ENCODE data around the gene MED28.
"Not testable (repeated sequence)": the region's sequence is repeated elsewhere in the genome, so short reads cannot be mapped to it uniquely, and the experiment has no call there.

The MED28 gene

DNA sequence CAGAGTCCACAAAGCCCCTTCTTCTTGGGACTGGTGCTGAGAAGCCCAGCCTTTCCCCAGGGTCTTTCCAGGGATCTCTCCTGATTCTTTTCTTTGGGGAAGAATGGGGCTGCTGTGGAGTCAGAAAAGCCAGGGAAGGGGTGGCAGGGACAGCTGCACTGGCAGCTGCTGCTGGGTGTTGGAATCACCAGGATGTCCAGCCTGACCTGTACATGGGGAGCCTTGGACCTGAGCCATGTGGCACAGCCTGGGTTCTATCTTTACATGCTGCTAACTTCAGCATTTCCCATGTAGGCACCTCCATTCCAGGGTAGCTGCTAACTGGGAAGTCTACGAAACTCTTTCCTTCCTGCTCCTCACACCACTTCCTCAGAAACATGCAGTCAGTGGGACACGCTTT, 36.0 kb downstream of the MED28 start:
- Histone ChIP-seq H3K36me3 (ENCODE audit: control insufficient read depth, insufficient read depth, low read length) (no peaks in the 10 kb centered on the region), H3K9ac (ENCODE audit: low read depth, low read length) (no peak overlapping the region), H3K9me3 (ENCODE audit: control insufficient read depth, insufficient read depth, low read length) (no peaks in the 10 kb centered on the region), H3K4me1 (ENCODE audit: control insufficient read depth, insufficient read depth, low read length) (no peaks in the 10 kb centered on the region), H3K27me3 (ENCODE audit: control insufficient read depth, insufficient read depth, low read length) (no peaks in the 10 kb centered on the region), H3K4me3 (ENCODE audit: low read depth, low read length) (no peak overlapping the region)

DNA sequence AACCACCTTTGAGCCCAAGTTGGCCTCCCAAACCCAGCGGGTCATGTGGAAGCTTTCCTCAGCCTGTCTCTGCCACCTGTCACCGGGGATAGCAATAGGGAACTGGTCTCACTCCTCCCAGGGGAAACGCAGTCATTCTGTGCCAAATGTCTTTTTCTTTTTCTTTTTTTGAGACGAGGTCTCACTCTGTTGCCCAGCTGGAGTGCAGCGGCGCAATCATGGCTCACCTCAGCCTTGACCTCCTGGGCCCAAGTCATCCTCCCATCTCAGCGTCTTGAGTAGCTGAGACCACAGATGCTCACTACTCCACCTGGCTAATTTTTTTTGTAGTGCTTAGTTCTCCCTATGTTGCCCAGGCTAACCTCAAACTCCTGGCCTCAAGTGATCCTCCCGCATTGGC, 40.3 kb downstream of the MED28 start:
- H3K36me3 ChIP-seq (ENCODE audit: control insufficient read depth, insufficient read depth, low read length): no peaks in the 10 kb centered on the region
- H3K9ac ChIP-seq (ENCODE audit: low read depth, low read length): no peak overlapping the region
- H3K9me3 ChIP-seq (ENCODE audit: control insufficient read depth, insufficient read depth, low read length): no peaks in the 10 kb centered on the region
- H3K27me3 ChIP-seq (ENCODE audit: control insufficient read depth, insufficient read depth, low read length): no peaks in the 10 kb centered on the region
- H3K4me3 ChIP-seq (ENCODE audit: low read depth, low read length): no peak overlapping the region
- H3K4me1 ChIP-seq (ENCODE audit: control insufficient read depth, insufficient read depth, low read length): no peaks in the 10 kb centered on the region

DNA sequence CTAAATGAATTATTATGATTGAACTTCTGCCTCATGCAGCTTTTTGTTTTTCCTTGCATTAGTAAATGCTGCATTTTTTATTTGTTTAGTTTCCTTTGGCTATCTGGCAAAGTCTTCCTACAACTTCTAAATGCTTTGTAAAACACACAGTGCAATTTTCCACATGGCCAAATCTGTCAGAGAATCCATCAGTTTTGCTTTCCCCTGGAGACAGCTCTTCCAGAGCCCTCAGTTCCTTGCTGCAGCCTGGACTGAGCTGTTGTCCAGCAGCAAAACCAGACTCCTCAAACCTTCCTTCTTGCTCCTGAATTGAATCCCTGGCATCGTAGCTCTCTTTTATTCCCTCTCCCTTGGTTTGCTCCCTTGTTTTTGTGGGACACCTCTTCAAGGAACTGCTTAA, 42.6 kb downstream of the MED28 start:
- no peak overlapping the region for H3K4me3 ChIP-seq (ENCODE audit: low read depth, low read length)
- H3K4me1 ChIP-seq (ENCODE audit: control insufficient read depth, insufficient read depth, low read length): no peaks in the 10 kb centered on the region
- no peaks in the 10 kb centered on the region for H3K27me3 ChIP-seq (ENCODE audit: control insufficient read depth, insufficient read depth, low read length)
- no peaks in the 10 kb centered on the region for H3K36me3 ChIP-seq (ENCODE audit: control insufficient read depth, insufficient read depth, low read length)
- H3K9ac ChIP-seq (ENCODE audit: low read depth, low read length): no peak overlapping the region
- H3K9me3 ChIP-seq (ENCODE audit: control insufficient read depth, insufficient read depth, low read length): no peaks in the 10 kb centered on the region

DNA sequence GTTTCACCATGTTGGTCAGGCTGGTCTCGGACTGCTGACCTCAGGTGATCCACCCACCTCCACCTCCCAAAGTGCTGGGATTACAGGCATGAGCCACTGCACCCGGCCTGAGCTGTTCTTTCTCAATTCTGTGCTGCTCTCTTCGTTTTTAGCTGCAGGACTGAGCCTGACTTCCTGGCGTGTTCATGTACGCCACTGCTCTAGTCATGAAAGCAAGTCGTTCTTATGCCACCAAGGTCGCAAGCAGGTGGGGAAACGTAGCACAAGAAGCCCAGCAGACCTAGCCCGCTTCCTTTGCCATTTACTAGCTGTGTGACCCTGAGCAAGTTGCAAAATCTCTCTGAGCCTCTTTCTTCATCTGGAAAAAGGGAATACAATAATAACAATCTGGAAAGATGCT, 43.4 kb downstream of the MED28 start:
- H3K4me1 ChIP-seq (ENCODE audit: control insufficient read depth, insufficient read depth, low read length): no peaks in the 10 kb centered on the region
- H3K4me3 ChIP-seq (ENCODE audit: low read depth, low read length): no peak overlapping the region
- no peaks in the 10 kb centered on the region for H3K9me3 ChIP-seq (ENCODE audit: control insufficient read depth, insufficient read depth, low read length)
- no peaks in the 10 kb centered on the region for H3K27me3 ChIP-seq (ENCODE audit: control insufficient read depth, insufficient read depth, low read length)
- H3K9ac ChIP-seq (ENCODE audit: low read depth, low read length): no peak overlapping the region
- H3K36me3 ChIP-seq (ENCODE audit: control insufficient read depth, insufficient read depth, low read length): no peaks in the 10 kb centered on the region

DNA sequence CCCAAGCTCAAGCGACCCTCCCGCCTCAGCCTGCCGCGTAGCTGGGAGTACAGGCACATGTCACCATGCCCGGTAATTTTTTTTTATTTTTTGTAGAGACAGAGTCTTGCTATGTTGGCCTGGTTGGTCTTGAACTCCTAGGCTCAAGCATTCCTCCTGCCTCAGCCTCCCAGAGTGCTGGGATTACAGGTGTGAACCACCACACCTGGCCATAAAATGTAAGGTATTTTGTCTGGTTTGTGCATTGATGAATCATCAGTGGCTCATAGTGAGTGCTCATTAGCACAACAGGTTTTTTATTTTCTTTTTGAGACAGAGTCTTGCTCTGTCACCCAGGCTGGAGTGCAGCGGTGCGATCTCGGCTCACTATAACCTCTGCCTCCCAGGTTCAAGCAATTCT, 44.8 kb downstream of the MED28 start:
- H3K9me3 ChIP-seq (ENCODE audit: control insufficient read depth, insufficient read depth, low read length); H3K36me3 ChIP-seq (ENCODE audit: control insufficient read depth, insufficient read depth, low read length); H3K27me3 ChIP-seq (ENCODE audit: control insufficient read depth, insufficient read depth, low read length); H3K9ac ChIP-seq (ENCODE audit: low read depth, low read length); H3K4me1 ChIP-seq (ENCODE audit: control insufficient read depth, insufficient read depth, low read length); H3K4me3 ChIP-seq (ENCODE audit: low read depth, low read length): not testable (repeated sequence)

DNA sequence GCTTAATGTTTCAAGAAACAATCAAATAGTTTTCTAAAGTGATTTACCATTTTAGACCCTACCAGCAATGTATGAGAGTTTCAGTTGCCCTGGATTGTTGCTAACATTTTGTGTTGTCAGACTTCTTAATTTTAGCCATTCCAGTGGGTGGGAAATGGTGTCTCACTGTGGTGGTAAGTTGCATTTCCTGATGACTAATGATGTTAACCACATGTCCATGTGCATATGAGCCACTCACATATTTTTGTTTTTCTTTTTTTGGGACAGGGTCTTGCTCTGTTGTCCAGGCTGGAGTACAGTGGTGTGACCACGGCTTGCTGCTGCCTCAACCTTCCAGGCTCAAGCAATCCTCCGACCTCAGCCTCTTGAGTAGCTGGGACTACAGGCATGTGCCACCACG, 48.3 kb downstream of the MED28 start:
- H3K27me3 ChIP-seq (ENCODE audit: control insufficient read depth, insufficient read depth, low read length): no peaks in the 10 kb centered on the region
- H3K9me3 ChIP-seq (ENCODE audit: control insufficient read depth, insufficient read depth, low read length): no peaks in the 10 kb centered on the region
- H3K4me1 ChIP-seq (ENCODE audit: control insufficient read depth, insufficient read depth, low read length): no peaks in the 10 kb centered on the region
- no peak overlapping the region for H3K9ac ChIP-seq (ENCODE audit: low read depth, low read length)
- no peaks in the 10 kb centered on the region for H3K36me3 ChIP-seq (ENCODE audit: control insufficient read depth, insufficient read depth, low read length)
- no peak overlapping the region for H3K4me3 ChIP-seq (ENCODE audit: low read depth, low read length)

DNA sequence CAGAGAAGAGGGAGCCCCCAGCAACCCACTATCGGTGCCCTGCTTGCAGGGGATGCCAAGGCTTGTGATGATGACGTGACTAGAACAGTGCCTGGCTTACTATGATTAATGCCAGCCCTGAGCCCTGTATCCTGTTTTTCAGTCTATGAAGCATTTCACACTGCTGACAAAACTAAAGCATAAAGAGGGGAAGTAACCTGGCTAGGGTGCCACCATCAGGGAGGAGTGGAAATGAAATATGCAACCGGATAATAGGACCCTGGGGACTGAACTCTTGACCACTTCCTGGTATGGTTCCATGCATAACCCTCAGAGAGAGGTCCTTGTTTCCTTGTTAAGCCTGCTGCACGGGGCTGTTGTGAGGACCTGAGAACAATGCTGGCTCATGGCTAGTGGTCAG, 50.3 kb downstream of the MED28 start:
- Histone ChIP-seq H3K4me3 (ENCODE audit: low read depth, low read length) (no peak overlapping the region), H3K27me3 (ENCODE audit: control insufficient read depth, insufficient read depth, low read length) (no peaks in the 10 kb centered on the region)

DNA sequence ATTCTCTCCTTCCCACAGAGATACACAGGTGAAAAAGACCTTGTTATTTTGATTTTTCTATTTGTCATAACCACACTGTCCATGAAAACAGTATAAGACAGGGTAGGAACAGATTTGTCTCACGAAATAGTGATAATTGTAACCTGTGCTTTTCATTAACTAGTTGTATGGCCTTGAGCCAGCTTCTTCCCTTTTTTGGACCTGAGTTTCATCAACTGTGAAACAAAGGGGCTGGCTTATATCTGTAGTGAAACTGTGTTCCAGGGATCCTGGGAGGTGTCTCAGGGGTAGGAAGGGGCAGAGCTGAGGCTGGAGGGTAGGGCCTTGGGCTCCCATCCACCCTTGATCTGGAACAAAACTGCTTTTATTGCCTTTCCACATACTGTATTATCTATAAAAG, 50.9 kb downstream of the MED28 start:
- H3K9ac ChIP-seq (ENCODE audit: low read depth, low read length): no peak overlapping the region
- H3K4me3 ChIP-seq (ENCODE audit: low read depth, low read length): no peak overlapping the region
- H3K36me3 ChIP-seq (ENCODE audit: control insufficient read depth, insufficient read depth, low read length): no peaks in the 10 kb centered on the region
- H3K4me1 ChIP-seq (ENCODE audit: control insufficient read depth, insufficient read depth, low read length): no peaks in the 10 kb centered on the region
- no peaks in the 10 kb centered on the region for H3K9me3 ChIP-seq (ENCODE audit: control insufficient read depth, insufficient read depth, low read length)
- no peaks in the 10 kb centered on the region for H3K27me3 ChIP-seq (ENCODE audit: control insufficient read depth, insufficient read depth, low read length)

More for the DNA sequence above, 50.3 kb downstream of the MED28 start:
- Histone ChIP-seq H3K9ac (ENCODE audit: low read depth, low read length) (no peak overlapping the region), H3K9me3 (ENCODE audit: control insufficient read depth, insufficient read depth, low read length) (no peaks in the 10 kb centered on the region), H3K36me3 (ENCODE audit: control insufficient read depth, insufficient read depth, low read length) (no peaks in the 10 kb centered on the region), H3K4me1 (ENCODE audit: control insufficient read depth, insufficient read depth, low read length) (no peaks in the 10 kb centered on the region)

DNA sequence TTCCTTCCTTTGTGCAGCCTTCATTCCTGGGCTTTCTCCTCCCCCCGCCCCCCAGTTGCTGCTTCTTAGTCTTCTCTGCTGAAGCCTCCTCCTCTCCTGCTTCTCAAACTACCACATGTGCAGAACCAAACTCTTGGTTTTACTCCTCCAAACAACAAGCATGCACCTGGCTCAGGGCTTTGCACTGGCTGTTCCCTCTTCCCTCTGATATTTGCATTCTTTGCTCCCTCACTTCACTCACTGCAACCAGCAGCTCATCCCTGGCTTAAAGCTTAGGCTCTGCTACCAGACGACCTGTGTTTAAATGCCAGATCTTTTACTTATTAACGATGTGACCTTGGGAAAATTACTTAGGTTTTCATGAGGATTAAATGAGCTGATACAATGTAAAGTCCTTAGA, 51.4 kb downstream of the MED28 start:
- no peaks in the 10 kb centered on the region for H3K9me3 ChIP-seq (ENCODE audit: control insufficient read depth, insufficient read depth, low read length)
- no peak overlapping the region for H3K4me3 ChIP-seq (ENCODE audit: low read depth, low read length)
- H3K36me3 ChIP-seq (ENCODE audit: control insufficient read depth, insufficient read depth, low read length): no peaks in the 10 kb centered on the region
- H3K27me3 ChIP-seq (ENCODE audit: control insufficient read depth, insufficient read depth, low read length): no peaks in the 10 kb centered on the region
- H3K9ac ChIP-seq (ENCODE audit: low read depth, low read length): no peak overlapping the region
- no peaks in the 10 kb centered on the region for H3K4me1 ChIP-seq (ENCODE audit: control insufficient read depth, insufficient read depth, low read length)

DNA sequence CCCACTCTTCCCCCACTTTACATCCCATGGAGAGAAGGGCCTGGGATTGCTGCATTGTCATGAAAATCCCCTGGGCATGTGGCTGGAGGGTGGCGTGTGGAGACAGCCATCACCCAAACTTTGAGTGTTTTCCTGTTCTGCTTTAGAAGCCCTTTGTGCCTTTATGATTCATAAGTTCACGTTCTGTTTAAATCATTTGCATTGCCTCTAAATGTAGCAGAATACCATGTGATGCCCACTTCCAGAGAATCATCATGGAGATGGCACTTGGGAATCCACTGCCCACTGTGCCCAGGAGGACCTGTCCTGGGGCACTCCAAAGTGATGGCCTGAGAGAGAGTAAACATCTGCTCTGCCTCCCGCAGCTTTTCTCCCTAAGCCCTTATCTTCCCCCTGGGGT, 52.8 kb downstream of the MED28 start:
- H3K4me1 ChIP-seq (ENCODE audit: control insufficient read depth, insufficient read depth, low read length): no peaks in the 10 kb centered on the region
- H3K9me3 ChIP-seq (ENCODE audit: control insufficient read depth, insufficient read depth, low read length): no peaks in the 10 kb centered on the region

DNA sequence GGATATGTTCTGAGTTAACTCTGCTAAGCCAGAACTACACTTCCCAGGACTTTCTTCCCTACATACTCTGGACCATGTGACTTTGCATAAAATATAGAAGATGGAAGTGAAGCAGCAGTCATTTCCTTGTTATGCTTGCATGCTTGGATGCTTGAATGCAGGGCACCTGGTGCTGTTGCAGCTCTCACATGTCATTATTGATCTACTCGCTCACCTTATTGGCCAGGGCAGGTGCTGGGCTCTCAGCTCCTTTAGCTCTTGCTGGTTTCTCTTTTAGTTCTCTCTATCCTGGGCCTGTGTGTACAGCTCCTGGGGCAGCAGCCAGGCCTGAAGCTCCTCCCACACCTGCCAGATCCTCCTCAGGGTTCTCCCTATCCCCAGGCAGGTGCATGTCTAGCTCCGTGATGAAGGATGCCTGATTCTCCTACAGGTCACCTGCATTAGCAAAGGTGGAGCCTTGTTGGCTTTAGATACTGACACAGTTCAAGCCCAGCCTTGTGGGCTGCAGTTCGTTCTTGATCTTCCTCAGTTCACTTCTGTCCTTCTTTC, 53.3 kb downstream of the MED28 start:
- Histone ChIP-seq H3K27me3 (ENCODE audit: control insufficient read depth, insufficient read depth, low read length) (no peaks in the 10 kb centered on the region), H3K9me3 (ENCODE audit: control insufficient read depth, insufficient read depth, low read length) (no peaks in the 10 kb centered on the region), H3K36me3 (ENCODE audit: control insufficient read depth, insufficient read depth, low read length) (no peaks in the 10 kb centered on the region), H3K9ac (ENCODE audit: low read depth, low read length) (no peak overlapping the region), H3K4me3 (ENCODE audit: low read depth, low read length) (no peak overlapping the region), H3K4me1 (ENCODE audit: control insufficient read depth, insufficient read depth, low read length) (no peaks in the 10 kb centered on the region)

More for the DNA sequence above, 52.8 kb downstream of the MED28 start:
- Histone ChIP-seq H3K27me3 (ENCODE audit: control insufficient read depth, insufficient read depth, low read length) (no peaks in the 10 kb centered on the region), H3K9ac (ENCODE audit: low read depth, low read length) (no peak overlapping the region), H3K36me3 (ENCODE audit: control insufficient read depth, insufficient read depth, low read length) (no peaks in the 10 kb centered on the region), H3K4me3 (ENCODE audit: low read depth, low read length) (no peak overlapping the region)

DNA sequence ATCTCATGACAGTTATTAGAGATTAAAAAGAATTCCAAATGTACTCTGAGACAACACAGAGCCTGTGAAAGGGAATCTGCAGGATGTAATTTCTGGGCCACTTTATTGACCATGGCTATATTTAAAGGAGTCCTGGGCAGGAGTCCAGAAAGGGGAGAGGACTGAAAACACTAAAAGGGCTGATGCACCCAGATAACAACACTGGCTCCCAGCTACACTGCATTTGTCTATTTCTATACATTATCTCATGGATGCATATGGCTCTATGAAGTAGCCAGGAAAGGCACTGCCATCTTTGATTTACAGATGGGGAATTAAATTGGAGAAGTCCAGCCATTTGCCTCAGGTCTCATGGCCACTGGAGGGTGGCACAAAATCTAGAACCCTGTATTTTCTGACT, 56.0 kb downstream of the MED28 start:
- Histone ChIP-seq H3K4me3 (ENCODE audit: low read depth, low read length) (no peak overlapping the region), H3K36me3 (ENCODE audit: control insufficient read depth, insufficient read depth, low read length) (no peaks in the 10 kb centered on the region), H3K27me3 (ENCODE audit: control insufficient read depth, insufficient read depth, low read length) (no peaks in the 10 kb centered on the region), H3K9ac (ENCODE audit: low read depth, low read length) (no peak overlapping the region), H3K4me1 (ENCODE audit: control insufficient read depth, insufficient read depth, low read length) (no peaks in the 10 kb centered on the region), H3K9me3 (ENCODE audit: control insufficient read depth, insufficient read depth, low read length) (no peaks in the 10 kb centered on the region)

Measured in iPS-15b (cell line).